Erythroblast (primary cell): ENCODE results near the gene ARHGEF38.

ENCODE experiments used
- DNase-seq, 2 experiments: peaks; one replicate each; lab custom pipeline; 2025; lab: John Stamatoyannopoulos, UW
- GATA1 ChIP-seq: IDR thresholded peaks from 2 replicates; pipeline ENCODE4 v1.6.1; 2011; ENCODE audit warnings: low read depth, mild to moderate bottlenecking, control low read depth, low read length, moderate library complexity
- POLR2A ChIP-seq: IDR thresholded peaks from 2 replicates; pipeline ENCODE4 v1.6.1; 2011; ENCODE audit warnings: mild to moderate bottlenecking, low read length

The ARHGEF38 gene

DNA sequence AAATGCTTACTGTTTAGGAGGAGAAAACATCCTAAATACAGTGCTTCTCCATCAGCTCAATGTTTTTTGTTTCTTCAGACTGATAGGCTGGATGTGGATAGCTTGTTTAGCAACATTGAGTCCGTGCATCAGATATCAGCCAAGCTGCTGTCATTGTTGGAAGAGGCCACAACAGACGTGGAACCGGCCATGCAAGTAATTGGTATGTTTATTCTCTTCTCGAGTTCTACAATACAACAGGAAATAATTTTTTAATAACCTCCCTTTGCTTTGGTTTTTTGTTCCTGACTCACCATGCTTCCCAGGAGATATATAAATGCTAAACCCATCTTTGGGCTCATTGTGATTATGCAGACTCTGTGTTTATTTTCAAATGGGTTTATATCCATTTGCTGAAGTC lies 60.9 kb downstream of the ARHGEF38 start:
- DNase-seq = no peak
- TF ChIP-seq POLR2A = no peak
- TF ChIP-seq GATA1 = no peak

DNA sequence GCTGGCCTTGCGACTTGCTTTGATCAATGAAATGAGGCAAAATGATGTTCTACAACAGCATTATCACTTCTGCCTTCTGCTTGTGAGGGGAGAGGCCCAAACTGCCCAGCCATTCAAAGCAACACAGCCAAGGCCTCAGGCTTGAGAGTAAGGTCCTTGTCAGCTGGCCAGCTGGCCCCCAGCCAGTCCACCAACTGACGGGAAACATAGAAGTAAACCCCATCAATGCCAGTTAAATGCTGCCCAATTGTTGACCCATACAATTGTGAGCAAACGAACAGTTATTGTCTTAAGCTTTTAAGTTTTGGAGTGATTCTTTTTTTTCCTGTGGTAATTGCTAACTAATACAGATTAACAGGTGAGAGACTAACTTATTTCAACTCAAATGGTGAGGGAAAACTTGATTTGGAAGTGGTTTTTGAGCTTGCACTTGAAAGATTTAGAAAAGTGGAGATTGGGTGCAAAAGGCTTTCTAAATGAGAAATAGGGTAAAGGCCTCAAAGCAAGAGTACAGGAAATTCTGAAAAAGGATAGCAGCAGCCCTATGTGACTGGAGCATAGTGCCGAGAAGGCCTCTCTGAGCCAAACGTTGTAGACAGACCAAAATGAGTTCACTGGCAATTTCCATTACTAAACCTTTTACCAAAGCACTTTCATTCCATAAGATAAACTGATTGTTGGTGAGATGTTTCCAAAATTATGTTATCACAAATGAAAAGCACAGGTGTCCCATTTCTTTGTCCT lies 66.9 kb downstream of the ARHGEF38 start:
- peak; percentile 67 to 84 for DNase-seq
- TF ChIP-seq POLR2A = no peak
- no peak for TF ChIP-seq GATA1

DNA sequence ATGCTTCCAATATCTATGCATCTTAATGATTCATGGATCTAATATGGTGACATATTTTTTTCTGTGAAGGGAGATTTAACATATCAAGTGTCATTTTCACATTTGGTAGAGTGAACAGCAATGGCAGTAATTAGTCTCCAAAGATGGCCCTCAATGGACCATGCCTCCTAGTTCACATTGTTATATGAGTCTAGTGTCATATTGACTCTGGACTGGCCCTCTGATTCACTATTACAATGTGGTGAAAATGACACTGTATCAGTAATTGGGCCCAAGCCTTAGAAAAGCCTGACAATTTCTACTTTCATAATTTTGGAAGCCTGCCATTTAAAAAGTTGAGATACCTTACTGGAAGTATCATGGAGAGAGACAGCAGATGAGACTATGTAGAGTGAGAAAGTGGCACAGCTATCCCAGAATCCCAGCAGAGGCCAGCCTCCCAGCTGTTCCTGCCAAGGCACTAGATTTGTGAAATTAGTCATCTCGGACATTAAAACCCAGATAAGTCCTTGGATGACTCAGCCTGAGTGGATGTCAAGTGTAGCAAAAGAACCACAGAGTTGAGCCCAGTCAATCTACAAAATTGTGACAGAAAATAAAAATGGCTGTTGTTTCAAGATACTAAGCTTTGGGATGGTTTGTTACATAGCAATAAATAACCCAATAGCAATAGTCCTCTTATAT lies 68.4 kb downstream of the ARHGEF38 start:
- DNase-seq = peak in 1 of 2 experiments; percentile 21

DNA sequence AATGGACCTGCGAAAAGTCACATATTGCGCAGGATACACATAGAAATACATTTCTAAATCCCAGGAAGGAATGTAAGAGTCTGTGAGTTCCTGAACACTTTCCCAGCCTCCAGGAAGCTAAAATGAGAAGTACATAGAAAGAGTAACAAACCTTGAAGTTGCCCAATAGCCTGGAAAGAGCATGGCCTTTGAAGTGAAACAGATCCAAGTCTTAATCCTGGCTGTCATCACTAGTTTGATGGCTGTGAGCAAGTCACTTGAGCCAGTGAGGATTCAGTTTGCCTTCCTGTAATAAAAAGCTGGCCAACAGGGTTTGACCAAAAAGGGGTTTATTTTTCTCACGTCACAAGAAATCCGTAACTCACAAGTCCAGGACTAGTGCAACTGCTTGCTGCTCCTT lies 69.8 kb downstream of the ARHGEF38 start:
- TF ChIP-seq POLR2A (no peak), GATA1 (no peak)
- no peak for DNase-seq

More for the DNA sequence above, 68.4 kb downstream of the ARHGEF38 start:
- TF ChIP-seq GATA1 = no peak
- no peak for TF ChIP-seq POLR2A

DNA sequence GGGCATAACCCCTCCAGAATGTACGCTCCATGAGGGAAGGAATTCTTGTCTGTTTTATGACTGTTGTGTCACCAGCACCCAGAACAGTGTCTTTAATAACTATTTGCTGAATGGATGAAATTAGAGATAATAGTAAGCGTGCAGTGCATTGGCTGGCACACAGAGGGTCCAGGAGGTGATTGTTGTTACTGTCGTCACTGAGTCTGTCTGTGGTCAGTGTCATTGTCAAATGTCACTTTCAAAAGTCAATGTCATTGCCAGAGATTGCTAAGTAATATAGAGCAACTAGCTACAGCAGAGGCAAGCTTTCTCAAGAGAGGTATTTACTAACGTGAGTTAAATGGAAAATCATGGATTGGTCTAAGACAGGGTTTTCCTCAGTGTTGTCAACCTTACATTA lies 70.7 kb downstream of the ARHGEF38 start:
- TF ChIP-seq POLR2A = no peak
- TF ChIP-seq GATA1 = no peak
- no peak for DNase-seq

DNA sequence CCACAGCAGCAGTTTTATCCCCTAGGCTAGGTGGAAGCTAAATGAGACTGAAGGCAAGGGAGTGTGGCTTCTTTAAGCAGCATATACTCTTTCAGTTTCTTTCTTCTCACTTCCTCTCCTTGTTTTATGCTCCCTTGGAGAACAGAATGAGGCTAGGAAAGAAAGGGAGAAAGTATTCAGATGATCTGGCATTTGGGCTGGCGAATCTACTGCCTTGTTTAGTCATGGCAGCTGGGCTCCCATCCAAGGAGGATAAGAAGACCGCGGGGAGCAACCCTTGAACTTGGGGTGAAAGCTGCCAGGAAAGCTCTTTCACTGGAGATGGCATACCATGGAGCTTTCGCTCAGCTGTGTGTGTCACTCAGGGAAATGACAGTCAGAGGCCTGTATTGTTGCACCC lies 72.1 kb downstream of the ARHGEF38 start:
- no peak for TF ChIP-seq GATA1
- no peak for TF ChIP-seq POLR2A
- DNase-seq = peak; percentile 17 to 41

DNA sequence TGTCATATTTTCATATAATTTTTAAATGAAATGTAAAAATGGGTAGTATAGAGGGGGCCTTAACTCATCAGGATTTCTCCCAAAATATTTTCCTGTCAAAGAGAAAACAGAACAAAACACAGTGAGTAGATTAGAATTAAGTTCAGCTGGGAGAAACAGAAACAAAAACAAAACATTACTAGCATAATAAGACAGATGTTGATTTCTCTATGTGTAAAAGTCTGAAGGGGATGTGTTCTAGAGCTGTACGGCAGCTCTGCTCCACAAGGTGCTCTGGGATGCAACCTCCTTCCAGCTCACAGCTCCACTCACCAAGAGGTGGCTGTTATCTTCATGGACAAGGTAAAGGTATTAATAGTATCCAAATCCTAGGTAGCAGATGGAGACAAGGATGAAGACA lies 72.8 kb downstream of the ARHGEF38 start:
- DNase-seq = no peak
- TF ChIP-seq GATA1 (no peak), POLR2A (no peak)

DNA sequence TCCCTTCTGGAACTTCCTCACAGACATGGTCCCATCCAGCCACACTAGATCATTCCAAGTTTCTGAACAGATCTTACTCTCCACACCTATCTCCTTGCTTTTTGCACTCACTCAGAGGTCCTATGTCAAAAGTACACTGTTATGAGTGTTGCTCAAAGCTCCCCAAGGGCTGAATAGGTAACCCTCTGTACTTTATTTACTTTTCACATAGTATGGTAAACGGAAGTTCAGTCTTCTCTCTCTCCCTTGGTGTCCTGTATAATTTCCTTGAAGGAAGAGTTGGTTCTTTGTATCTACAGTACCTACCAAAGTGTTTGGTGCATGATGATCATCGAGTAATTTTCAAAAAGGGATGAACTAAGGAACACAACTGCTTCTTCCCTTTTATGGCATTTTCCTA lies 74.4 kb downstream of the ARHGEF38 start:
- no peak for TF ChIP-seq POLR2A
- no peak for TF ChIP-seq GATA1
- DNase-seq = no peak

DNA sequence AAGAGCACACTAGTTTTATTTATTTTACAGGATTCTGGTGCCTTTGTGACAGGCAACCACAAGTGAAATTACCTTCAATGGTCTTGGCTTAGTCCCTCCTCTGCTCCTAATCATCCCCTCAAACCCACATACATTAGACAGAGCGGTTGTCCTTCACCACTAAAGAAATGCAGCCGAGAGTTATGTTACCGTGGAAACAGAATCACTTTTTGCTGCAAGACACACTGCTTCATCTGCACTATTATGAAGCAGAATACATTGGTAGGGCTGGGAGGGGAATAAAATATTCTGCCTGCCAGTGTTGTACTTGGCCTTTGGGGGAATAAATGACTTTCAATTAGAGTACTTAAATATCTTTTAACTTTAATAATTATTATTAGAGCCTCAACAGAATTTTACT lies 75.2 kb downstream of the ARHGEF38 start:
- TF ChIP-seq POLR2A (no peak), GATA1 (no peak)

DNA sequence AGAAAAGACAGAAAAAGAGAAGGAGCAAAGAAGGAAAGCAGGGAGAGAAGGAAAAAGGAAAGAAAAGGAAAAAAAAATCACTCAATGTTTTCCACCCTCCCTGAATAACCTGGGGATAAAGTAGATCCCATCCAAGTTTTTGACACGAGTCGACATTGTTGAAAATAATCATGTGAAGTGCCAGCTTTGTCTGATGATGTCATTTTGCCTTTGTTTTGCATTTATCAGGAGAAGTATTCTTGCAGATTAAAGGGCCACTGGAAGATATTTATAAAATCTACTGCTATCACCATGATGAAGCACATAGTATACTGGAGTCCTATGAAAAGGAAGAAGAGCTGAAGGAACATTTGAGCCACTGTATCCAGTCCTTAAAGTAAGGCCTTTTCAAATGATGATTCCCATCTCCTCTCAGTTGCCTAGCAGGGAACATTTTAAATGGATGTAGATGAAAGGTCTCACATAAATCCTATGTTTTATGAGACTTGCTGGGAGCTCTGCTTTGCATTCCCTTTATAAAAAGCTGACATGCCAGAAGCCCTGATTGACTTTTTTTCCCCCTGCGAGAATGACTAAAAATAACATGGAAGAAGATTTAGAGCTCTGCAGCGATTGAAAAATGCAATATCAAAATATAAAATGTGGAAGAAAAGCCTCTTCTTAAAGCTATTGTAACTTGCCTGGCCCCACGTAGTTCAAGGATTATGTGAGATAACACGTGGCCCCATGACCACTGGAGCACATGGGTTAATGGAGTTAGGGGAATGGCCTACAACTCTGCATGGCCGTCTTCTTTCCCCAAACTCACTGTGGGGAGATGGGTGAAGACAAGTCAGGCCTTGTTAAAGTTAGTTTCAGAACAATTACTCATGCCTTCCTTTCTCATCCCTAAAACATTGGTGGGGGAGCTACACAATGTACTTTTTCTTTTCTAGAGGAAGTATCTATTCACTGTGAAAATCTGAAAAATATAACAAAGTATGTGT lies 78.5 kb downstream of the ARHGEF38 start:
- no peak for TF ChIP-seq GATA1
- TF ChIP-seq POLR2A = no peak
- DNase-seq = no peak

More for the DNA sequence above, 75.2 kb downstream of the ARHGEF38 start:
- no peak for DNase-seq

DNA sequence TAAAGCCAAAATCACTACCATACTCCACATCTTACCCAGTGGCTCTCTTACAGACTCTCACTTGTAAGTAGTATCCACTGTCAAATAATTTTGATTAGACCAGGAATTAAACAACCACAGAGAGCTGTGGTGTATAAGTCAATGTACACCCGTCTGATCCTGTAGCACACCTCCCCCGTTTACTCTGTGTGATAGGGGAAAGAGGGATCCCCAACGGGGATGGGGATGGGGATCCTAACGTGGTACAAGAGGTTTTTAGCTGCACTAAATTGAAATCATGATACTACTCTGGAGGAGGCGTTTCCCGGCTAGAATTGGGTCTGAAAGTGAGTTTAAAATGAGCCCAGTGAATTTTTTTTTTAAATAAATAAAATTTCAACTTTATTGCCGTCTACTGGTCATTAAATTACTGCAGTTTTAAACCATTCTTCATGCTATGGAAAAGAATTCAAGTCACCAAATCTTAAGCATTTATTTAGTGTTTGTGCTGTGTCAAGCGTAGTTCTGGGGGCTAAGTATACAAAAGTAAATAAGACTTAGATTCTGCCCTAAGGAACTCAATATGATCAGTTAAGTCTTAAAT lies 79.5 kb downstream of the ARHGEF38 start:
- DNase-seq = no peak

DNA sequence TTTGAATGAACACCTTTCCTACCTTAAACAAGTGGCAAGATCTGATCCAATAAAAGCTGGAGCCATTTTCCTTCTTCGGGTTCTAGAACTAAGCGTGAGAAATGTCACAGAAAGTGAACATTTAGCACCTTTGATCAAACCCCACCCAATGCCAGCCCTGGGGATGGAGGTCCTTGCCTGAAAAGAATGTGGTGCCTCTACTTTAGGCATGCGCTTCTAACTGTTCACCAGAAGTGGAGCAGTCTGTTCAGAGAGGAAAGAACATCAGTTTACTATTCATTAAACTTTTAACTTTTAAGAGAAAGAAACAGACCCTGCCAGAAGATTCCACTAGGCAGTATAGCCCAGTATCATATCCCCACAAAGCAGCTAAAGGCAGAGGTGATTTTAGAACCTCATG lies 80.2 kb downstream of the ARHGEF38 start:
- TF ChIP-seq GATA1 (no peak), POLR2A (no peak)
- no peak for DNase-seq

More for the DNA sequence above, 79.5 kb downstream of the ARHGEF38 start:
- no peak for TF ChIP-seq GATA1

DNA sequence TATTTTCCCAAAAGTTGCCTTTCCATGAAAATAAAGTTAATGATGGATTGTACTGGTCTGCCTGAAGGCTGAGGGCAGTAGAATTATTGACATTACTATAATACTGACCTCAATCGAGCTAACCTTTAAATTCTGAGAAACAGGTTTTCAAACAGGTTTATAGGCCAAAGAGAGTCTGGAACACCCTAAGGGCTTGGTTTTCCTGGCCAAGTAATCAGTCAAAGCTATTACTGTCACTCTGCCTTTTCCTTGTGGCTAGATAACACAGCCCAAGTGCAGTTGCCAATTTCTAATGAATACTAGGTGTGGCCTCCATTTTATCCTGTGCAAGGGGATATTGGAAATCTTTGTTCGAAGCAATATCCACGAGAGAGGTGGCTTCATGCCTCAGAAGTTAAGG lies 80.8 kb downstream of the ARHGEF38 start:
- no peak for DNase-seq
- TF ChIP-seq POLR2A (no peak), GATA1 (no peak)
